T-helper 2 cell treated with Interferon-gamma antibody and Interleukin-4, amounts not matched to agents 100 ng/mL and 5 ng/mL, for 36 hours (primary cell): ENCODE measurements around the gene TARS1. TPM values are rescaled to one million over a fixed set of nuclear protein-coding genes. Genes with fewer than 3 reads are reported as not detected.

Source experiments
- intact Hi-C: fragments of 100-400 bp; cut with micrococcal nuclease; formaldehyde crosslinking; loops from one replicate; pipeline ENCODE4 v1.15.1; 2023
- total RNA-seq: library from RNA; stranded (reverse); gene quantifications from 2 replicates; pipeline ENCODE4 v1.2.3, GENCODE V29; 2022

The TARS1 gene
- 140 and 141 TPM in 2 replicates for total RNA-seq

DNA sequence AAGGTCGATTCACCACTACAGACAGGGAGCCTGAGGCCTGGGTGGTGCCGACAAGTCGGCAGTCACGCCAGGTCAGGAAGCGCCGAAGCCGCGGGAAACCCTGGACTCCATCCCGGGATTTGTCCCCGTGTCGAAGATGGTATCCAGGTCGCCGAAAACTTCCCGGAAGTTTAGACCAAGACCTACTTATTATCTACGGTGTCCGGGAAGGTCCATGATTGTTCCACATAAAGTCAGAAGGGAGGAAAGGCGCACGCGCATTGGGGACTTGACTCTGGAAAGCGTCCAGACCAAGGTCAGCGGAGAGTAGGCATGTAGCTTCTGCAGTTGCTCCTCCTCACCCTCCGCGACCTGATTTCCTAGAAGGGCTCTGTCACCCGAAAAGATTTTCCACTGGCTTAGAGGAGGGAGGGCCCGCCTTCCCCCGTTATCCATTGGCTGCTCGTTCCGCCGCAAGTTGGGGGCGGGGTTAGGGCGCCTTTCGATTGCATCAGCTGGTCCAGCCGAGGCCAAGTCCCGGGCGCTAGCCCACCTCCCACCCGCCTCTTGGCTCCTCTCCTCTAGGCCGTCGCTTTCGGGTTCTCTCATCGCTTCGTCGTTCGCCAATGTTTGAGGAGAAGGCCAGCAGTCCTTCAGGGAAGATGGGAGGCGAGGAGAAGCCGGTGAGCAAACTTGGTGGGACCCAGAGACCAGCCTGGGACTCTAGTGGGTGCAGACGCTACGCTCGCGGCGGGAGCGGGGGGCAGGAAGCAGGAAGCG lies at the start of gene TARS1:
TARS1 (plus strand) TSS at position 484 of the 759 bp plus-strand sequence; CDS start at position 606, 122 bp downstream.
- intact Hi-C loops, result loop anchor here (1.0 to 10.0 kb wide), 9 partner anchors 414 to 1906 kb away; partner anchors contain the start of genes AMACR, C5orf22, DNAJC21 and DROSHA

DNA sequence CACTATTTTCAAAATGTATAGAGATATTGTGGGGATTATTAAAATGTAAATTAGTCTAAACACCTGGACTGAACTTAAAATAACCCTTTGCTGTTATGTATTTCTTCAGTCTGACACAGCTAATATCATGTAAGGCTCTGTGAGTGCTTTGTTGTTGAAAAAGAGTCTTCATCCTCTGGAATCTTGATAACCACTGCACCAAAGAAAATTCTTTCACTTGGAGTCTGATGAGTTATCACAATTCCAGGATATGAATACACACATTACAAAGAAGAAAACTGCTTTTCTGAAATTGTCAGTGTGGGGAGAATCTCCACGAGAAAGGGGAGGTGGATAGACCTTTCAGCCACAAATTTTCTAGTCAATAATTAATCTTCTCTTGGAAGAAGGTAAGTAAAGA lies 42.3 kb upstream of the TARS1 start:
- intact Hi-C loops, result no loop called here

DNA sequence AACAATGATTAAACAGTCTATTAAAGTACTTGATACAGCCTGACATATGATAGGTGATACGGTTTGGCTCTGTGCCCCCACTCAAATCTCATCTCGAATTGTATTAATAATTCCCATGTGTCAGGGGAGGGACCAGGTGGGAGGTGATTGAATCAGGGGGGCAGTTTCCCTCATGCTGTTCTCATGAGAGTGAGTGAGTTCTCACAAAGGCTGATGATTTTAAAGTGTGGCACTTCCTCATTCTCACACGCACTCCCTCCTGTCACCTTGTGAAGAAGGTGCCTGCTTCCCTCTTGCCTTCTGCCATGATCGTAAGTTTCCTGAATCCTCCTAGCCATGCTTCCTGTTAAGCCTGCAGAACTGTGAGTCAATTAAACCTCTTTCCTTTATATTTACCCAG lies 40.1 kb upstream of the TARS1 start:
- intact Hi-C loops, result no loop called here

DNA sequence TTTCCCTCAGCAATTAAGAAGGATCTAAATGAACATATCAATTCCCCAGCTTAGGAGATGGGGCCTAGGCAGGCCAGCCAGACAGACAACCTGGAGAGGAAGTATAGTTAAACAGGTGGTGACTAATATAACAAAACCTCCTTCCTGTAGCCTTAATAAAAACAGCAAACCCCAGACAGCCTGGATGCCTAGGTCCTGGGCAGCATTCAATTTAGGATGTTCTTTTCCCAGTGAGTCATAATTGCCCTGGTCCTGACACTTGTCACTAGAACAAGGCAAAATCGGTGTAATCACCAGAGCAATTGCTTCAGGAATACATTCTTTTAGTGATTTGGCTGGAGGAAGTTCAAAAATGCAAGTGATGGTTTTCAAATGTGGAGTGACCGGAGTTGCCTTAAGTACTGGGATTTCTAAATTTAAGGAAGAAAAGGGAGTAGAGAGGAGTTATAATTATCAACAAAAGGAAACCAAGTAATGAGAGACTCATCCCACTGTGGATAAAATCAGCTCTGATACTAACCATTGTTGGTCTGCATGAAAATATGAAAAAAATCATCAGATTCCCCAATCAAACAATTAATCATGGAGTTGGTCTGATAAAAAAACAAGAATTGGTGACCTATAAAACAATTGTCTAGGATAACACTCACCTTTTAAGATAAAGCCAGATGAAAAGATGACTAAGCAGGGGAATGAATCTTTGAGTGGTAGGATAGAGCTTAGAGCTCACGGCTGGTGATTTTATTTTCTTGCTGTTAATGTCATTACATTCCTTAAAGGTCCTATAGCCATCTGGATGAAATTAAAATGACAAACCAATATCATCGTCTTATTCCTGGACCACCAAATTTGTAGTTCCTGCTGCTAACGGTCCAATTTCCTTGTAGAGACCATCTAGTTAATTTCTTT lies 39.0 kb upstream of the TARS1 start:
- intact Hi-C loops, result no loop called here

DNA sequence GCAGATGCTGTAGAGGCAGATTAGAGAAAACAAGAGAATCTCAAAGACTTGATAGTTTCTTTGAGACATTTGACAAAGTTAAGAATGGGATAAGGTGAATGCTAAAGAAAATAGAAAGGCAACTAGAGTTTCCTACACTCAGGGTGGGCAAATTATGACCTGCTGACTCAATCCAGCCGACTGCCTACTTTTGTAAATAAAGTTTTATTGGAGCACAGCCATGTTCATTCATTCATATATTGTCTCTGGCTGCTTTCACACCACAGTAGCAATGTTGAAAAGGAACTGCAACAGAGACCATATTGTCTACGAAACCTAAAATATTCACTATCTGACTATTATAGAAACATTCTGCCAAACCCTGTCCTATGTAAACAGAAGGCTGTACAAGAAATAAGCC lies 37.6 kb upstream of the TARS1 start:
- intact Hi-C loops, result no loop called here

DNA sequence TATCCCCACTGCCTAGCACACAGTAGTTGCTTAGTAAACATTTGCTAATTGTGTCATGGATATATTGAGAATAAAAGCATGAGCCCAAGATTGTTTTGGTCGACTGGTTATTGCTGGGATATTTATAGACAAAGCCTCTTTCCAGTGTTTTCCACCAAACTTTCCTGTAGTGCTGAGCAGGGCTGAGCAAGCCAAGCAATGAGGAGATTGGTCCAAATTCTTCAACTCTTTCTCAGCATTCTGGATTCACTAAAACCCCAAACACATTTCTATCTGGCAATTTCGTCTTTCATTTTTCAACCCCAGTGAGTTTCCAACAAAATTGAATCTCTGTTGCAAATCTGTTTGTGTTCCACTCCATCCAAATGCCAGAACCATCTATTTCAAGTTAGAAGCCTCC lies 31.9 kb upstream of the TARS1 start:
- intact Hi-C loops, result no loop called here

DNA sequence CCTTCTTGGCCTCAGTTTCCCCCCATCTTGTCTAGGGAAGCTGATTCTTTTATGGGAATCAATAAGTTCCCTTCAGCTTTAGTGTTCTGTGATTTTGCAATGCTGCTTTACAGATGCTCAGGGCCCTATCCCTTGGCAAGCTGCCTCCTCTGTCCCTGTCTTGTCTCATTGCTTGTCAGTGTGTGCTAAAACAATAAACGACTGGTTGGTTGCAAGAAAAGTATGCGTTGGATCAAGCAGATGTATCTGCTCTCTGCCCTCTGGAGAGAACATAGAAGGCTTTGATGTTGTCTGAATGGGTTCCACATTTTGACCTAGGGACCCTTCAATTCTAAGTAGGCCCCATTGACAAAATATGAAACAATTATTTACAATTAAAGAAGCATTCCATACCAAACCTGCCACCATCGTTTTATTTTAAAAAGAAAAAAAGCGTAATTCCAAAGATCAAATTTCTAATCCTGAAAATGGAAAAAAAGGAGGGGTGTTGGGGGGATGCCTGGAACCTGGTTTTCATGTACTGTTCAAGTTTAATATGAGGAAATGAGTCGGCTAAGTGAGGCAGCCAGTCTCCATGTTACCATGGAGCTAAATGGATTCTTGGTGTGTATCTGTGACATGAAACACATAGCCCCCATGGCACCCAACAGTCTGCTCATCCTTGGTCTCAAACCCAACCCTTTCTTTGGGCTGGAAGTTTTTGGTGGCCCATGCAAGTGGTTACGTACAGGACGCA lies 31.2 kb upstream of the TARS1 start:
- intact Hi-C loops, result no loop called here

DNA sequence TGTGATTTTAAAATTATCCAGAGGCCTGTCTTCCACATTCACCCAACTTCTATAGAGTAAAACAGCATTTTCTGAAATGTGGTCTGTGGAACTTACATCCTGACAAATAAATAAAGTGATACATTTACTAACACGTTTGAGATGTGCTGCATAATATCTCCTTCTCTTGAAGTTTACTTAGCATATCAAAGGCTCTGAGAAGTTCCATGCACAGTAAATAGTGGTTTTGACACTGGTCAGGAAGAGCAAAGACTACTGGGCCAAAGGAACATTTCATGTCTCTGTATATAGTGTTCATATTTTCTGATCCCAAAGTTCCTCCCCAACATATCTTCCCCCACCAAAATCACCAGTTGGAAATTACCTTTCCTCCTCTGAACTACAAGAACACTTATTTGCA lies 30.5 kb upstream of the TARS1 start:
- intact Hi-C loops, result no loop called here

DNA sequence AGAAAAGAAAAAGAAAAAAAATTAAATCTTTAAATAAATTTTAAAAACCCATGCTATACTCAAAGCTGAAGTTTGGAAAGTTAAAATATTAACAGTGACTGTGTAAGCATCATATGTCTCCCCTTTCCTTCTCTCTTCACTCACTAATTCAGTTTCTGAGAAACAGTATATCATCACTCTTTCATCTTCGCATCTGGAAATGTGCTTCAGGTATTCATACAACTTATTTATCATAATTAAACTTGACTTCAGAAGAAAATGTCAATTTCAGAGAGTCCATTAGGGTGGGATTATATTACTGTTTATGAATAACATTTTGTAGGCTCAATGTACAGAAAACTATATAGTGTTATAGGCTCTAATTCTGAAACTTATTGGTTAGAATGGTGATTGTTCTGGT lies 29.3 kb upstream of the TARS1 start:
- intact Hi-C loops, result no loop called here

DNA sequence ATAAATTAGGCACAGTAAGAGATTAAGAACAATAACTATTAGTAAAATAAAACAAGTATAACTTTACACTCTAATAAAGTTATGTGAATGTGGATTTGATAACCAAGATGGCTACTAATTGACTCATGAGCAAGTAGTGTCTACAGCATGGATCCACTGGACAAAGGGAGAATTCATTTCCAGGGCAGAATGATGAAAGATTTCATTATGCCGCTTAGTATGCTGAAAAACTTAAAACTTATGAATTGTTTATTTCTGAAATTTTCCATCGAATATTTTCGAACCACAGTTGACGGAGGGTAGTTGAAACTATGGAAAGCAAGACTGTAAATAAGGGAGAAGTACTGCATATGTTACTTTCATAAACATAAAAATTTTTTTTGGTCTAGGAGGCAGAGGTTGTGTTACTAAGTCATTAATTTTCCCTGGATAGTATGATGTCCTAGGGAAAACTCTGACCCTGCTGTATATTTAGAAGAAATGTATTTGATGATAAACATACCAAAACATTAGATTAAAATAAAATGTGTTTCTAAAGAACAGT lies 24.9 kb upstream of the TARS1 start:
- intact Hi-C loops, result no loop called here

DNA sequence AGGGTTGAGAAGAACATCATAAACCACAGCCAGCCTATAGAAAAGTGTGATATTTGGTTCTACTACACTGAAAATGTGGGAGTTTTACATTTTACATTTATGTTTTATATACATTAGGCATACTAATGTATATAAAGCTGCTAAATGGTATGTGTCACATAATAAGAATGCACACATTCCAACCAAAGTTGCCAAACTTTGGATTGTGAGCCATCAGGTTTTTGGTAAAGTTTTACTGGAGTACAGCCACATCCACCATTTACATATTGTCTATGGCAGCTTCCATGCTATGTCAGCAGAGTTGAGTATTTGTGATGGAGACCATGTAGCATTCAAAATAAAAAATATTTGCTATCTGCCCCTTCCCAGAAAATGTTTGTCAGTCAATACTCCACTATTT lies 23.1 kb upstream of the TARS1 start:
- intact Hi-C loops, result no loop called here

DNA sequence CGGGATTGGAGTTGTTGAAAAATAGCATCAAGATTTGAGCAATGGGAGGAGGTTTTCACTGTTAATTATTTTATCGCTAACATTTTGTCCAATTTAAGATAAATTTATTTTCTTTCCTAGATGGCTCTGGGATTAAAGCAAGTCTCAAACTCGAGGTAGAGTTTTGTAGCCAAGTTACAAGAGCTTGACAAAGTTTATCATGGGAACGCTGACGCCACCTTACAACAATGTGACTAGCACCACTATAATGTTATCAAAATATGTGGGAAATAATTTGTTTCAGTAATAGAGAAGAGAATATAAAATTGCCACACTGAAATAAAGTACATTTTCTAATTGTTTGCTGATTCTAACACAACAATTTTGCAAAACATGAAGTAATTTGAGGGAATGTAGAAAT lies 19.8 kb upstream of the TARS1 start:
- intact Hi-C loops, result no loop called here

DNA sequence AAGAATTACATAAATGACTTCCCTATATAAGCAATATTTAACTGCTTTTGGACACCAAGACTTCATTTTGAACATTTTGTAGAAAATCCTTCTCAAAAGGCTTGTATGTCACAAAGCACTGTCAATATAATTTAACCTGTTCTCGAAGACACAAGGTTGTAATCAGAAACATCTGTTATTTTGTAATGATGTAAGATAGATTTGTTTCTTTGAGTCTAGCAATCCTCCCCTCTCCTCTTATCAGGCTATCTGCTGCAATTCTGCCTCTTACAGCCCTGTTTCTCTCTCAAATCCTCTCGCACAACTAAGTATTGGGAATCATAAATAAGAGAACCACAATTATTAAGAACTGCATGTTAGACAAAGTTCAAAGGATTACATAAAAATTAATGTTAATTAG lies 18.6 kb upstream of the TARS1 start:
- intact Hi-C loops, result loop anchor here (2.0 kb wide), 1 partner anchor 713 kb away; no protein-coding TSS in a partner anchor

DNA sequence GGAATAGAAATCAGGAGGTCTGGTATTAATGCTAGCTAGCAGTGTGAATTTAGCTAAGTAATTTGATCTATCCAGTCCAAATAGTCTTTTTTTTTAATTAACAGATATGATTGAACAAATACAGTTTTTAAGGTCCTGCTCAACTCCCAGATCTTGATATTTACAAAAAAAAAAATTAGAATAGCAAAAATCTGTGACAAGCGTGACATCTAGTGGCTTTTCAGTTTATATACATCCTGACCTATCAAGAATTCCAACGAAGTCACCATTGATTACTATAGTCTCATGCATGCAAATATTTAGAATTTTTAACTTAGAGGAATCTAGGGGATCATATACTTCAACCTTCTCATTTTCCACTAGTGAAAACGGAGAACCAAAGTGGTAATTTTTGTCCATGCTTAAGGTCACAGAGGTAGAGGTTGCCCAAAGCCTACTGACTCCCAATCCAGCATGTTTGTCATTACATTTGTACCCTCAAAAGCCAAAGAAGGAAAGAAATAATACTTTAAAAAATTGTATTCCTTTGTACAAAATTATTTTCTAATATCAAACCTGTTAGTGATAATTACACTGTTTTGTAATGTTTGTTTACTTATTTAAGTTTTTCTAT lies 17.6 kb upstream of the TARS1 start:
- intact Hi-C loops, result loop anchor here (2.0 kb wide), 1 partner anchor 714 kb away; no protein-coding TSS in a partner anchor

DNA sequence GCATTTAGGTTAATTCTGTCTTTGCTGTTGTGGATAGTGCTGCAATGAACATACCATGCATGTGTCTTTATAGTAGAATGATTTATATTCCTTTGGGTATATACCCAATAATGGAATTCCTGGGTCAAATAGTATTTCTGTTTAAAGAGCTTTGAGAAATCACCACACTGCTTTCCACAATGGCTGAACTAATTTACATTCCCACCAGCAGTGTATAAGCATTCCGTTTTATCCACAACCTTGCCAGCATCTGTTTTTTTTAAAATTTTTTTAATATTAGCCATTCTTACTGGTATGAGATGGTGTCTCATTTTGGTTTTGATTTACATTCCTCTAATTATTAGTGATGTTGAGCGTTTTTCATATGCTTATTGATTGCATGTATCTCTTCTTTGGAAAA lies 15.5 kb upstream of the TARS1 start:
- intact Hi-C loops, result no loop called here

DNA sequence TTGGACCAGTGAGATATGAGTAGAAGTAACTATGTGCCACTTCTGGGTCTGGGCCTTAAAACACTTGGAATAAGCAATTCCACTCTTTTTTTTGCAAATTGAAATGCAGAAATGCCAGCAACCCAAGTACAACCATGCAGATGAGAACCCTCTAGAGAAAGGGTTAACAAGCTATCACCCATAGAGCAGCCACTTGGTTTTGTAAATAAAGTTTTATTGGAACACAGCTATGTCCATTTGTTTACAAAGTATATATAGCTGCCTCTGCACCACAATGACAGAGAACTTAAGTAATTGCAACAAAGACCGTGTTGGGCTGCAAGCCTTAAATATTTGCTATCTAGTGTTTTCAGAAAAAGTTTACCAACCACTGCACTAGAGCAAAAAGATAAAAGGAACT lies 9.8 kb upstream of the TARS1 start:
- intact Hi-C loops, result no loop called here

DNA sequence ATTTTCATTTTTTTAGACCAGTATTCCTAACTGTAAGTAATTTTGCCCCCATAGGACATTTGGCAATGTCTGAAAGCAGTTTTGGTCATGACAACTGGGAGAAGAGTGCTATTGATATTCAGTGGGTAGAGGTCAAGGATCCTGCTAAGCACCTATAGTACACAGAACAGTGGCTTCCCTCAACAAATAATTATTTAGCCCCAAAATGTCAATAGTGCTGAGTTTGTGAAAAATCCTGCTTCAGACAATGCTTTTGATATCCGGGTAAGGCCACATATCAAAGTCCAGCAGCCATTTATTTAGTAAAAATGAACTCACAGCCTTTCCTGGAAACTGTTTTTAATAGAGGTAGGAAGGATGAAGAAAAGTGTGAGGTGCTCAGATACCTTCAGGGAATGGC lies 8.1 kb upstream of the TARS1 start:
- intact Hi-C loops, result no loop called here

DNA sequence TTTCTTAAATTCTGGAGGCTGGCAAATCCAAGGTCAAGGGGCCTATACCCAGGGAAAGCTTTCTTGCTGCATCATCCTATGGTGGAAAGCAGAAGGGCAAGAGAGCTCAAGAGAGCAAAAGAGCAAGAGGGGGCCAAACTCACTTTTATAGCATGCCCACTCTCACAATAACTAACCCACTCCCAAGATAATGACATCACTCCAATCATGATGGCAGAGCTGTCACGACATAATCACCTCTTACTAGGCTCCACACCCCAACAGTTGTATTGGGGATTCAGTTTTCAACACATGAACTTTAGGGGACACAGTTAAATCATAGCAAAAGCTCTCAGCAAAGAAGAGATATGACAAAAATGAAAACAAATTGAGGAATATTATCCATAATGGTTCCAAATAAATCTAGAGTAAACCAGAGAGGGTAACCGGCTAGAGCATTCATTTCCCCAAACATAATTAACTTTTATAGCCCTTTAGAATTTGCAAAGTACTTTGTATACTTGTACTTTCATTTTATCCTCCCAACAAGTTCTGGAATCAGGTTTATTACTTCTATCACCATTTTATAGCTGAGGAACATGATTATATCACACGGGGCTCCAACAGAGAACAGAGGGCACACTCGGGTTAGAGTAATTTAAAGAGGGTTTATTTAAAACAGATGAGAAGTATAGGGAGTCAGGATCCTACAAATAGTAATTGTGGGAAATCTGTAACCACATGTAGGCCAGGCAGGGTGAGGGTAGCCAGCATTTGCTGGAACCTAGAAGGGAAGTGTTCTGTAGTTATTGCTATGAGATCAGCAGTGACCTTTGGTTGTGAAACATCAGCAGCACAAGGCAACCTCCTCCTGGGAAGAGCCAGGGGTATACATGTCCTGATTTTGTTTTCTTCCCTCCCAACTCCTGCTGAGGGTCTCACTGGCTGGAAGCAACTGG lies 7.2 kb upstream of the TARS1 start:
- intact Hi-C loops, result no loop called here

DNA sequence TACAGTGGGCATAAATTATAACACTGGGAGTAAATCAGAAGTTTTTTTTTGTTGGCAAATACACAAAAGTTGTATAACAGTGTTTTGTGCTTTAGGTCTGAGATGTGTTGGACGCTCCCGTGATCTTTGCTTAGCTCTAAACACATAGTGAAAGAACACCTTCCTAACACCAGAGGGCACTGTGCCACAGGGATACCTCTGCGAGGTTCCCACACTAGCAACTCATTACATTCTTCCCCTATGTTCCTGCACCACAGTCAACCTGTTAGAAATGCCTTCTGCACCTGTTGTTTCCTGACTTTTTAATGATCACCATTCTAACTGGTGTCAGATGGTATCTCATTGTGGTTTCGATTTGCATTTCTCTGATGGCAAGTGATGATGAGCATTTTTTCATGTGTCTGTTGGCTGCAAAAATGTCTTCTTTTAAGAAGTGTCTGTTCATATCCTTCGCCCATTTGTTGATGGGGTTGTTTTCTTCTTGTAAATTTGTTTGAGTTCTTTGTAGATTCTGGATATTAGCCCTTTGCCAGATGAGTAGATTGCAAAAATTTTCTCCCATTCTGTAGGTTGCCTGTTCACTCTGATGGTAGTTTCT lies 4.8 kb upstream of the TARS1 start:
- intact Hi-C loops, result loop anchor here (1.0 to 5.0 kb wide), 3 partner anchors 151 to 534 kb away; no protein-coding TSS in a partner anchor
